NB4 (cell line): ENCODE data around the gene PACS1.

Experiments used
- POLR2A ChIP-seq: IDR thresholded peaks from 2 replicates; pipeline ENCODE4 v1.6.1; 2011; ENCODE audit warnings: mild to moderate bottlenecking; ENCODE audit not compliant: insufficient read length; ENCODE audit errors: extremely low read depth
- TF ChIP-seq, protein P1 (sequence below): IDR thresholded peaks from one replicate; pipeline ENCODE4 v1.5.1; 2012; ENCODE audit warnings: low read depth, low read length
- TF ChIP-seq, protein P2 (sequence below): IDR thresholded peaks from 2 replicates; pipeline ENCODE4 v1.6.1; 2011; ENCODE audit warnings: low read depth, low read length

DNA sequence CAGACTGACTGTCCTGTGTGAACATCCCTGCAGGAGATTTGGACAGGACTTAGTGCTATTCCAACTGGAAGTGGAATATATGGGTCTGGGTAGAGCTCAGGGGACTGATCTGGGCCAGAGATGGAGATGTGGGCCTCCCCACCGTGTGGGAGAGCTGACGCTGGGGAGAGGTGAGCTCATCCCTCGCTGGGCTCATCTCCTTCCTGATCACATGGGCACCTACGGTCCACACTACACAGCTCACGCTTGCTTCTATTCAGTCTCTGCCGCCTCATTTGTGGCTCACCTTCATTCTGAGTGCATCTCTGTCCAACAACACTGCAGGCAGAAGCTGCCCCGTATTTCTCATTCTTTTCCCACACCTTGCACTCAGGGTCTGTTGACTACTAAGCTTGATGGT, 181.7 kb downstream of the PACS1 start:
- no peak for TF ChIP-seq POLR2A
- TF ChIP-seq, protein P1, sequence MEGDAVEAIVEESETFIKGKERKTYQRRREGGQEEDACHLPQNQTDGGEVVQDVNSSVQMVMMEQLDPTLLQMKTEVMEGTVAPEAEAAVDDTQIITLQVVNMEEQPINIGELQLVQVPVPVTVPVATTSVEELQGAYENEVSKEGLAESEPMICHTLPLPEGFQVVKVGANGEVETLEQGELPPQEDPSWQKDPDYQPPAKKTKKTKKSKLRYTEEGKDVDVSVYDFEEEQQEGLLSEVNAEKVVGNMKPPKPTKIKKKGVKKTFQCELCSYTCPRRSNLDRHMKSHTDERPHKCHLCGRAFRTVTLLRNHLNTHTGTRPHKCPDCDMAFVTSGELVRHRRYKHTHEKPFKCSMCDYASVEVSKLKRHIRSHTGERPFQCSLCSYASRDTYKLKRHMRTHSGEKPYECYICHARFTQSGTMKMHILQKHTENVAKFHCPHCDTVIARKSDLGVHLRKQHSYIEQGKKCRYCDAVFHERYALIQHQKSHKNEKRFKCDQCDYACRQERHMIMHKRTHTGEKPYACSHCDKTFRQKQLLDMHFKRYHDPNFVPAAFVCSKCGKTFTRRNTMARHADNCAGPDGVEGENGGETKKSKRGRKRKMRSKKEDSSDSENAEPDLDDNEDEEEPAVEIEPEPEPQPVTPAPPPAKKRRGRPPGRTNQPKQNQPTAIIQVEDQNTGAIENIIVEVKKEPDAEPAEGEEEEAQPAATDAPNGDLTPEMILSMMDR, result no peak
- TF ChIP-seq, protein P2, sequence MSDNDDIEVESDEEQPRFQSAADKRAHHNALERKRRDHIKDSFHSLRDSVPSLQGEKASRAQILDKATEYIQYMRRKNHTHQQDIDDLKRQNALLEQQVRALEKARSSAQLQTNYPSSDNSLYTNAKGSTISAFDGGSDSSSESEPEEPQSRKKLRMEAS, result no peak
